Choroid plexus epithelial cell (primary cell): Measurements from ENCODE around the gene MEGF8.
A peak's percentile ranks its signal among the peaks of the same experiment; 100 is the strongest.

ENCODE experiments used
- DNase-seq: peaks from one replicate; pipeline ENCODE4 v3.0.0-alpha.2; 2010; ENCODE audit warnings: low read depth
- H3K4me3 ChIP-seq: 2 replicates; pipeline ENCODE4 v1.5.1; 2011; ENCODE audit warnings: low read depth, mild to moderate bottlenecking, control low read depth, low read length, moderate library complexity
- CTCF ChIP-seq: conservative IDR thresholded peaks from 2 replicates; pipeline ENCODE4 v1.5.1; 2011; ENCODE audit warnings: low read depth, mild to moderate bottlenecking, control low read depth, inconsistent platforms, low read length, moderate library complexity

The MEGF8 gene

DNA sequence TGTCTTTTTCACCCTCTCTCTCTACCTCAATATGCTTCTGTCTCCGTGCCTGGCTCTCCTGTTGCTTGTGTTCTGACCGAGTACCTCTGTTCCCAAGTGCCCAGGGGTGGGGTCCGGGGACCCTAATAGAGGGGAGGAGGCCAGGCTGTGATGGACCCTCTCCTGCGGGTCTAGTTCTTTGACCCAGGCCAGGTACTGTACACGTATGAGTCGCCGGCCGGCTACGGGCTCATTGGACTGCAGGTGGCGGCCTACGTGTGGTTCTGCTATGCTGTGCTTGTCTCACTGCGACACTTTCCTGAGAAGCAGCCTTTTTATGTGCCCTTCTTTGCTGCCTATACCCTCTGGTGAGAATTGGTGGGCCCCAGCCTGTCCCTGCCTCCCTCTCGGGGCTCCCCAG lies 7.9 kb upstream of the MEGF8 start:
- no peak for DNase-seq

GRCh38 chr19:42322305-42322704 lies 3.1 kb upstream of the MEGF8 start:
- no peak for TF ChIP-seq CTCF
- no peak for DNase-seq
- no peak overlapping the region for H3K4me3 ChIP-seq

More for the DNA sequence above, 7.9 kb upstream of the MEGF8 start:
- no peak overlapping the region for H3K4me3 ChIP-seq
- no peak for TF ChIP-seq CTCF

DNA sequence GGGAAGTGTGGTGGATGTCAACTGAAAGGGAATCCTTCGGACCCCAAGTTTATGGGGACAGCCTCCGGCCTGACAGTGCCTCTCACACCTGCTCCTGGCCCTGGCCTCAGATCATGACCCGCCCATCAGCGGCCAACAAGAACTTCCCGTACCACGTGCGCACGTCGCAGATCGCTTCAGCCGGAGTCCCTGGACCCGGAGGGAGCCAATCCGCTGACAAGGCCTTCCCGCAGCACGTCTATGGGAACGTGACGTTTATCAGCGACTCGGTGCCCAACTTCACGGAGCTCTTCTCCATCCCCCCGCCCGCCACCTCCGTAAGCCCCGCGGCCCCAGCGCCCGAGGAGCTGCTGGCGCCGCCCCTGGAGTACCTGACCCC lies 2.0 kb upstream of the MEGF8 start:
- no peak for TF ChIP-seq CTCF
- no peak for DNase-seq
- H3K4me3 ChIP-seq = no peak overlapping the region

DNA sequence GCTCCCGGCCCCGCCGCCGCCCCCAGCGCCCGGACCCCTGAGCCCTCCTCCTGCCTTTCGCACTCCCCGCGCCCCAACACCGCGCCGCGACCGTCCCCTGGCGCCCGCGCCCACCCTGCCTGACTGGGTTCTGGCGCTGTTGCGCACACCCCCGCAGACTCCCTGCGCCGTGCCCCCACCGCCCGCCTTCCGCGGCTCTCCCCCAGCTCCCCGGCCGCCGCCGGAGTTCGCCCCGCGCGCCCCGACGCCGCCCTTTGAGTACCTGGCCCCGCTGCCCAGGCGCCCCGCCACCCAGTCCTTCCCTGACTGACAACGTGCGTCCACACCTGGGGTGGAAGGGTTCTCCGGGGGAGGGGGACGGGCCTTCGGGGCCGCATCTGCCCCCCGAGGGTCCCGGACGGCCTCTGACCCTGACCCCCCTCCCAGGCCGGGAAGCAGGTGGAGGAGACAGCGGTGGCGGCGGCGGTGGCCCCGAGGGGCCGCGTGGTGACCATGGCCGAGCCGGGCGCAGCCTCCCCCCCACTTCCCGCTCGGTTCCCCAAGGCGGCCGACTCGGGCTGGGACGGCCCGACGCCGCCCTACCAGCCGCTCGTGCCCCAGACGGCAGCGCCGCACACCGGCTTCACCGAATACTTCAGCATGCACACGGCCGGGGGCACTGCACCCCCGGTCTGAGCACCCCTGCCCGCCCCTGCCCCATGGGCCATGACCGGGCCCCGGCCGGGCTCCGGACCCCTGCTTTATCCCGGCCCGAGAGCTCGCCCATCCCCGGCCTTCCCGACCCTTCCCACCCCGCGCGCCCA lies 1.4 kb upstream of the MEGF8 start:
- DNase-seq = no peak
- H3K4me3 ChIP-seq = no peak overlapping the region
- TF ChIP-seq CTCF = peak; percentile 14

GRCh38 chr19:42324655-42325307 lies 654 bp upstream of the MEGF8 start:
- TF ChIP-seq CTCF = no peak
- no peak for DNase-seq
- H3K4me3 ChIP-seq = no peak overlapping the region

- DNase-seq = no peak
- TF ChIP-seq CTCF = peak; percentile 17
- H3K4me3 ChIP-seq = peak overlapping the region; percentile 90
Measured at GRCh38 chr19:42325896-42326771, 699 bp downstream of the MEGF8 start.
